CD4-positive, alpha-beta memory T cell (primary cell): ENCODE data around the gene PRDM2. TPM values are rescaled to one million over a fixed set of nuclear protein-coding genes. Genes with fewer than 3 reads are reported as not detected.
"Not testable (repeated sequence)": the region's sequence is repeated elsewhere in the genome, so short reads cannot be mapped to it uniquely, and the experiment has no call there.

Experiments
- CTCF ChIA-PET: fragments of 350-600 bp; sonication (Branson Sonifier 250); formaldehyde crosslinking; loops from one replicate; lab custom pipeline; 2021; ENCODE audit warnings: inconsistent platforms; ENCODE audit not compliant: partially characterized antibody; lab: Charles Lee
- POLR2A ChIA-PET: fragments of 350-600 bp; sonication (Branson Sonifier 250); formaldehyde crosslinking; loops from one replicate; lab custom pipeline; 2021; ENCODE audit not compliant: partially characterized antibody; lab: Charles Lee
- DNase-seq, 5 donors: peaks; one replicate each; pipeline versions ENCODE4 v3.0.0 to v3.0.0-alpha.2; 2020 to 2022; ENCODE audit warnings: mixed read lengths in 1 of 5
- H3K27ac ChIP-seq: one replicate; pipeline ENCODE4 v1.7.0; 2013; ENCODE audit warnings: low read depth, low read length
- H3K27me3 ChIP-seq: 2 replicates; pipeline ENCODE4 v1.7.0; 2013; ENCODE audit warnings: mild to moderate bottlenecking, low read length, moderate library complexity; ENCODE audit not compliant: insufficient read depth
- H3K36me3 ChIP-seq: 2 replicates; pipeline ENCODE4 v1.7.0; 2013; ENCODE audit warnings: mild to moderate bottlenecking, low read length, moderate library complexity; ENCODE audit not compliant: insufficient read depth
- H3K4me1 ChIP-seq: 2 replicates; pipeline ENCODE4 v1.7.0; 2013; ENCODE audit warnings: mild to moderate bottlenecking, low read length, moderate library complexity; ENCODE audit not compliant: insufficient read depth
- H3K4me3 ChIP-seq, 2 donors: one replicate each; pipeline ENCODE4 v1.7.0; 2013; ENCODE audit warnings: low read length in 2 of 2, mild to moderate bottlenecking in 1 of 2
- H3K9me3 ChIP-seq, 2 donors: one replicate each; pipeline ENCODE4 v1.7.0; 2013; ENCODE audit warnings: low read length in 2 of 2, control low read depth in 1 of 2; ENCODE audit not compliant: control insufficient read depth in 1 of 2
- H3K27ac Mint-ChIP-seq, 7 donors: one replicate each; pipeline ENCODE4 v1.8.0; 2020 to 2021; ENCODE audit warnings: mixed read lengths in 7 of 7, mild to moderate bottlenecking in 6 of 7, inconsistent platforms in 3 of 7, moderate library complexity in 3 of 7
- H3K27me3 Mint-ChIP-seq, 2 donors: one replicate each; pipeline ENCODE4 v1.8.0; 2020 to 2021; ENCODE audit warnings: mixed read lengths in 2 of 2
- H3K36me3 Mint-ChIP-seq, 2 donors: one replicate each; pipeline ENCODE4 v1.8.0; 2020 to 2021; ENCODE audit warnings: mixed read lengths in 2 of 2, inconsistent platforms in 1 of 2, mild to moderate bottlenecking in 1 of 2
- H3K4me1 Mint-ChIP-seq, 4 donors: one replicate each; pipeline ENCODE4 v1.8.0; 2020 to 2021; ENCODE audit warnings: mixed read lengths in 4 of 4, mild to moderate bottlenecking in 1 of 4
- H3K4me3 Mint-ChIP-seq, 8 donors: one replicate each; pipeline ENCODE4 v1.8.0; 2020 to 2021; ENCODE audit warnings: mixed read lengths in 8 of 8, mild to moderate bottlenecking in 7 of 8, moderate library complexity in 6 of 8, inconsistent platforms in 3 of 8
- H3K9me3 Mint-ChIP-seq, 8 donors: one replicate each; pipeline ENCODE4 v1.8.0; 2020 to 2021; ENCODE audit warnings: mixed read lengths in 8 of 8, mild to moderate bottlenecking in 5 of 8, inconsistent platforms in 3 of 8, moderate library complexity in 1 of 8
- intact Hi-C: fragments of 100-400 bp; cut with micrococcal nuclease; formaldehyde crosslinking; loops from one replicate; pipeline ENCODE4 v1.15.1; 2023
- polyA plus RNA-seq, 2 donors: library from polyadenylated mRNA; unstranded; fragments of 300-500 nt; fragmentation: Illumina TruSeq; gene quantifications; one replicate each; pipeline ENCODE4 v1.2.3, GENCODE V29; 2021
- total RNA-seq, 2 experiments: library from RNA; stranded (reverse); gene quantifications; one replicate each; pipeline ENCODE4 v1.2.3, GENCODE V29; 2021

Gene PRDM2
- total and polyA plus RNA-seq, 4 experiments from 2014 or later: 6.7 to 118 (median 68.3) TPM

DNA sequence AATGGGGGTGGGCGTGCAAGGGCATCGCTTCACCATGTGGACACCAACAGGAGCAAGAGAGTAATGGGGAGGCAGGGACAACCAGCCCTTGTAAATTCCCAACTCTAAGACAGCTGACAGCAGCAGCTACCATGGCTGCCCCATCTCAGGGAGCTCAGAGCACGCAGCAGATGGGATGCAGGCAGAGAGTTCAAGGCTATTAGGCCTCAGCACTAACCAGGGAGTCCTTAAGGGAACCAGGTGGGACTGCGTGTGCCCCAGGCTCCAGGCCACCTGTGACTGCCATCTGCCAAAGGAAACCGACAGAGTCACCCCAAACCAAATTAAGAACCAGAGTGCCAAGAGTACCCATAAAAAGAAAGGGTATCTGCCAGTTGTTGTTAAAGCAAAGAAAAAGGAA is 33.7 kb upstream of the PRDM2 start:
- no peaks in the 10 kb centered on the region for H3K36me3 ChIP-seq
- H3K4me3 ChIP-seq: no peak overlapping the region
- intact Hi-C loops: no loop called here
- H3K4me1 Mint-ChIP-seq: peaks cover 2 to 8% (median 4%) of the 10 kb centered on the region in 4 donors
- no peaks in the 10 kb centered on the region for H3K9me3 Mint-ChIP-seq
- no peaks in the 10 kb centered on the region for H3K27me3 ChIP-seq
- H3K27ac Mint-ChIP-seq: no peak overlapping the region
- ChIA-PET CTCF (interaction anchor here (1.0 to 5.0 kb wide), 9 partner anchors 13 to 296 kb away, joined by 3 to 39 read pairs (median 5); no protein-coding TSS in a partner anchor), POLR2A (interaction anchor here (1.4 kb wide), 1 partner anchor 83 kb away, joined by 4 read pairs; no protein-coding TSS in a partner anchor)
- no peak overlapping the region for H3K27ac ChIP-seq
- H3K4me1 ChIP-seq: no peaks in the 10 kb centered on the region
- peaks cover 0 to 2% of the 10 kb centered on the region in 2 donors for H3K27me3 Mint-ChIP-seq
- H3K4me3 Mint-ChIP-seq: no peak overlapping the region
- H3K9me3 ChIP-seq: no peaks in the 10 kb centered on the region
- peak in 1 of 5 donors; percentile 33 for DNase-seq
- H3K36me3 Mint-ChIP-seq: no peaks in the 10 kb centered on the region

DNA sequence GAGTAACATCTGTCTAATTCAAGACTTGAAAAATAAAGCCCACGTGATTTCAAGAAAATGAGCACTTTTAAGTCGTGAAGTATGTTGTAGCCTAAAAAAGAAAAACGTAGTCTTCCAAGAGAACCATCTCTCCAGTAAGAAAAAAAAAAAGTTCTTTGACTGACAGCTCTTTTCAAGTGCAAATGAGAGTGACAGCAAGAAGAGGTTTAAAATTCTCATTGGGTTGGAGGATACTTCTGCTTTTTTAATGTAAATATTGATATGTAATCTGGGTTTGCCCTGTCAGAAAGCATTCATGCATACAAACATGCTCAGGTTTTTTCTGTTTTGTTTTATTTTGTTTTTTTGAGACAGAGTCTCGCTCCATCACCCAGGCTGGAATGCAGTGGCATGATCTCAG is 32.3 kb upstream of the PRDM2 start:
- Mint-ChIP-seq H3K27ac (peak overlapping the region in 1 of 7 donors; percentile 14), H3K27me3 (no peaks in the 10 kb centered on the region), H3K9me3 (no peaks in the 10 kb centered on the region), H3K4me1 (peaks cover 2 to 8% (median 4%) of the 10 kb centered on the region in 4 donors), H3K36me3 (no peaks in the 10 kb centered on the region), H3K4me3 (no peak overlapping the region)
- intact Hi-C loops: no loop called here
- H3K36me3 ChIP-seq: no peaks in the 10 kb centered on the region
- DNase-seq: no peak
- CTCF ChIA-PET: interaction anchor here (1.2 to 5.0 kb wide), 3 partner anchors 11 to 146 kb away, joined by 5 to 39 read pairs (median 6); no protein-coding TSS in a partner anchor
- H3K9me3 ChIP-seq: no peaks in the 10 kb centered on the region
- H3K4me3 ChIP-seq: no peak overlapping the region
- POLR2A ChIA-PET: no interaction called here
- H3K27ac ChIP-seq: no peak overlapping the region
- H3K4me1 ChIP-seq: no peaks in the 10 kb centered on the region
- no peaks in the 10 kb centered on the region for H3K27me3 ChIP-seq

DNA sequence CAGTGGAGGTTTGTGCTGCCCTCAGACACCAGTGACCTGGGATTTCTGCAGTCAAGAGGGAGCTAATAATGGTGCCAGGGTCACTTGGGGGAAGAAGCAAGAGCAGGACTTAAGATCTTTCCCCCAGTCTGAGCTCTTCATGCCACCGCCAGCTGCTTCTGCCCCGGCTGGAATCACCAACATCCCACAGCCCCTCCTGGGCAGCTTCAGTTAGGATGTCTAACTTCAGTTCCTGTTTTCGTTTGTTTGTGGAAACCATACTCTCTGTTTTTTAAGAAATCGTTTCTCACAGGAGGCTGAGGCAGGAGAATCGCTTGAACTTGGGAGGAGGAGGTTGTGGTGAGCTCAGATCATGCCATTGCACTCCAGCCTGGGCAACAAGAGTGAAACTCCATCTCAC is 25.6 kb upstream of the PRDM2 start:
- CTCF ChIA-PET: interaction anchor here (2.3 kb wide), 1 partner anchor 51 kb away, joined by 10 read pairs; no protein-coding TSS in a partner anchor
- no peaks in the 10 kb centered on the region for H3K27me3 ChIP-seq
- POLR2A ChIA-PET: no interaction called here
- Mint-ChIP-seq H3K4me1 (no peaks in the 10 kb centered on the region), H3K9me3 (peaks cover 0 to 11% (median 6%) of the 10 kb centered on the region in 8 donors), H3K27me3 (peaks cover 13 to 19% of the 10 kb centered on the region in 2 donors), H3K36me3 (no peaks in the 10 kb centered on the region), H3K4me3 (no peak overlapping the region), H3K27ac (no peak overlapping the region)
- no peaks in the 10 kb centered on the region for H3K36me3 ChIP-seq
- no peak overlapping the region for H3K27ac ChIP-seq
- H3K9me3 ChIP-seq: no peaks in the 10 kb centered on the region
- no peaks in the 10 kb centered on the region for H3K4me1 ChIP-seq
- intact Hi-C loops: no loop called here
- no peak overlapping the region for H3K4me3 ChIP-seq
- DNase-seq: no peak

DNA sequence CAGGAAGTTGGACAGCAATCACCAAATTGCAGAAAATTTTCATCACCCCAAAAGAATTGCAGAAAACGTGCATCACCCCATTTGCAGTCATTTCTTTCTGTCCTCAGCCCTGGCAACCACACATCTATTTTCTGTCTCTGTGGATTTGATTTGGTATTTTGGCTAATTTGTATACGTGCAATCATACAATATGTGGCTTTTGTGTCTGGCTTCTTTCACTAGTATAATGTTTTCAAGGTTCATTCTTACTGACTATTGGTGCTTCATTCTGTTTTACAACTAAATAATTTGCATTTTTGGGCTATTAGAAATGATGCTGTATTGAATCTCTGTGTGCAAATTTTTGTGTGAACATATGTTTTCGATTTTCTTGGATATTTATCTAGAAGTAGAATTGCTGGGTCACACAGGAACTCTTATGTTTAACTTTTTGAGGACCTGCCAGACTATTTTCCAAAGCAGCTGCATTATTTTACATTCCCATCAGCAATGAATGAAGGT is 24.8 kb upstream of the PRDM2 start:
- Mint-ChIP-seq H3K9me3 (peaks cover 0 to 11% (median 6%) of the 10 kb centered on the region in 8 donors), H3K4me1 (no peaks in the 10 kb centered on the region), H3K27ac (no peak overlapping the region), H3K36me3 (no peaks in the 10 kb centered on the region), H3K27me3 (peaks cover 17 to 22% of the 10 kb centered on the region in 2 donors), H3K4me3 (no peak overlapping the region)
- H3K4me3 ChIP-seq: no peak overlapping the region
- H3K36me3 ChIP-seq: no peaks in the 10 kb centered on the region
- H3K27me3 ChIP-seq: no peaks in the 10 kb centered on the region
- no peaks in the 10 kb centered on the region for H3K9me3 ChIP-seq
- CTCF ChIA-PET: no interaction called here
- intact Hi-C loops: no loop called here
- no peak for DNase-seq
- H3K27ac ChIP-seq: no peak overlapping the region
- POLR2A ChIA-PET: no interaction called here
- H3K4me1 ChIP-seq: no peaks in the 10 kb centered on the region

DNA sequence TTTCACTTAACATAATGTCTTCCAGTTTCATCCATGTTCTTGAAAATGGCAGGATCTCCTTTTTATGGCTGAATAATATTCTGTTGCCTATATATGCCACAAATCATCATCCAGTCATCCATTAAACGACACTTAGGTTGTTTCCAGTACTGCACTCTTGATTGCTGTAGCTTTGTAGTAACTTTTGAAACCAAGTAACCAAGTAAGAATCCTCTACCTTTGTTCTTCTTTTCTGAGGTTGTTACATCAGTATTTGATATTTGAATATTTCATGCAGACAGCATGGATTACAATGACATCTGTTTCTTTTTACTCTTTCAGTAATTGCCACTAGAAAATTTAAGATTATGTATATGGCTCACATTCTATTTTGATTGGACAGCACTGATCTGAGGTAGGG is 22.1 kb upstream of the PRDM2 start:
- intact Hi-C loops: no loop called here
- no peaks in the 10 kb centered on the region for H3K4me1 ChIP-seq
- H3K27ac ChIP-seq: no peak overlapping the region
- Mint-ChIP-seq H3K9me3 (peaks cover 0 to 11% (median 6%) of the 10 kb centered on the region in 8 donors), H3K27me3 (peaks cover 19 to 28% of the 10 kb centered on the region in 2 donors), H3K36me3 (no peaks in the 10 kb centered on the region), H3K4me1 (no peaks in the 10 kb centered on the region), H3K27ac (no peak overlapping the region), H3K4me3 (no peak overlapping the region)
- ChIA-PET POLR2A (no interaction called here), CTCF (interaction anchor here (1.7 kb wide), 1 partner anchor 10 kb away, joined by 5 read pairs; no protein-coding TSS in a partner anchor)
- H3K27me3 ChIP-seq: no peaks in the 10 kb centered on the region
- no peaks in the 10 kb centered on the region for H3K36me3 ChIP-seq
- H3K4me3 ChIP-seq: no peak overlapping the region
- H3K9me3 ChIP-seq: no peaks in the 10 kb centered on the region
- no peak for DNase-seq

DNA sequence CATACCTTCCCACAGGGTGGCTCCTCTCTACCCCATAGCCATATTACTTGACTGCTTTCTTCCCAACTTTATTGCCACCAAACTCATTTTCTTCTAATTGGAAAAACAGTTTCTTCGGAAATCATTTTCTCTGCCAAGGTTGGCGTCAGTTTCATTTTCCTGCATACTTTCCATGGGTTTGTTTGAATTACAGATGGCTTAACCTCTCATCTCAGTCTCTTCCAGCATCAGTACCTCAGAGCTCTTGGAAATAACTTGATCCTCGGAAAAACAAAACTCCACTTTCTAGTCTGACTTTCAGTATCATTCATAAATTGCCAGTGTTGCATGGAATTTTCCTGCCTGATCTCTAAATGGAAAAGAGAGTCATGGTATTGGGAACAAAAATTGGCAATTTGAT is 20.3 kb upstream of the PRDM2 start:
- no peaks in the 10 kb centered on the region for H3K36me3 ChIP-seq
- ChIA-PET CTCF (interaction anchor here (0.7 to 2.4 kb wide), 3 partner anchors 12 to 45 kb away, joined by 3 to 7 read pairs (median 5); no protein-coding TSS in a partner anchor), POLR2A (no interaction called here)
- DNase-seq: no peak
- H3K9me3 ChIP-seq: no peaks in the 10 kb centered on the region
- Mint-ChIP-seq H3K4me1 (no peaks in the 10 kb centered on the region), H3K27ac (no peak overlapping the region), H3K27me3 (peaks cover 20 to 28% of the 10 kb centered on the region in 2 donors), H3K36me3 (no peaks in the 10 kb centered on the region), H3K9me3 (peaks cover 0 to 11% (median 4%) of the 10 kb centered on the region in 8 donors), H3K4me3 (no peak overlapping the region)
- intact Hi-C loops: no loop called here
- no peak overlapping the region for H3K27ac ChIP-seq
- H3K27me3 ChIP-seq: no peaks in the 10 kb centered on the region
- H3K4me3 ChIP-seq: no peak overlapping the region
- H3K4me1 ChIP-seq: no peaks in the 10 kb centered on the region

DNA sequence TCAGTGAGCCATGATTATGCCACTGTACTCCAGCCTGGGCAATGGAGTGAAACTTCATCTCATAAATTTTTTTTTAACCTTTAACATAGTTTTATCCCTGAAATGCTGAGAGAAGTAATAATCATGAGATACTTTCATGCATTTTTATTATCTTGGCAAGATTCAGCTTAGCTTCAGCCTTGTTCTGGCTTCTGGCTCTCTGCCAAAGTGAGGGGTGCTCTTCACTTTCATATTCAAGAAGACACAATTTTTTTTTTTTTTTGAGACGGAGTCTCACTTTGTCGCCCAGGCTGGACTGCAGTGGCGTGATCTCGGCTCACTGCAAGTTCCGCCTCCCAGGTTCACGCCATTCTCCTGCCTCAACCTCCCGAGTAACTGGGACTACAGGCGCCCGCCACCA is 19.4 kb upstream of the PRDM2 start:
- H3K4me3 Mint-ChIP-seq, H3K27ac Mint-ChIP-seq, H3K9me3 Mint-ChIP-seq, POLR2A ChIA-PET, H3K4me1 ChIP-seq, H3K27me3 ChIP-seq, H3K27ac ChIP-seq, H3K4me3 ChIP-seq, H3K36me3 ChIP-seq, H3K4me1 Mint-ChIP-seq, DNase-seq, intact Hi-C loops, H3K36me3 Mint-ChIP-seq, H3K9me3 ChIP-seq: not testable (repeated sequence)
- H3K27me3 Mint-ChIP-seq: peaks cover 17 to 24% of the 10 kb centered on the region in 2 donors
- CTCF ChIA-PET: interaction anchor here (2.4 to 3.1 kb wide), 2 partner anchors 15 to 45 kb away, joined by 7 to 9 read pairs; no protein-coding TSS in a partner anchor
